Measurements from ENCODE around the gene PGAP6. TPM values are rescaled to one million over a fixed set of nuclear protein-coding genes. Genes with fewer than 3 reads are reported as not detected.
A peak's percentile ranks its signal among the peaks of the same experiment; 100 is the strongest.

Gene PGAP6
- total RNA-seq, 2 donors from 2014 or later: 83.8 to 113 TPM

GRCh38 chr16:371515-372301 is 10.1 kb downstream of the PGAP6 start:
- TF ChIP-seq POLR2A (IDR thresholded peaks at IDR 0.05): no peak
- TF ChIP-seq CTCF (IDR thresholded peaks at IDR 0.05): peak in 1 of 7 experiments; percentile 4
- no peak overlapping the region for H3K4me3 ChIP-seq
- peak overlapping the region in 1 of 4 donors; percentile 66 for H3K27ac ChIP-seq
- H3K36me3 ChIP-seq (replicated peaks in 1 of 2; ENCODE audit: insufficient read depth in 1 of 2, low read depth in 2 of 2): peaks cover 24 to 29% of the 10 kb centered on the region in 2 donors
- no peaks in the 10 kb centered on the region for H3K27me3 ChIP-seq
- H3K4me1 ChIP-seq: peaks cover 22% of the 10 kb centered on the region
- 83 to 85% methylated on average over 27 to 31 of the region's 31 CpGs for WGBS, 2 donors
- H3K9me3 ChIP-seq: no peaks in the 10 kb centered on the region
- intact Hi-C loops (cut with DNase I): no loop called here
- DNase-seq (peak in 1 of 4 donors; percentile 33), ATAC-seq (no peak)

GRCh38 chr16:370979-371514 is 10.7 kb downstream of the PGAP6 start:
- Histone ChIP-seq H3K36me3 (replicated peaks in 1 of 2; ENCODE audit: insufficient read depth in 1 of 2, low read depth in 2 of 2) (peaks cover 19 to 23% of the 10 kb centered on the region in 2 donors), H3K27ac (peak overlapping the region in 3 of 4 donors; percentile 35 to 75 (median 66)), H3K4me1 (peaks cover 22% of the 10 kb centered on the region), H3K4me3 (no peak overlapping the region), H3K9me3 (no peaks in the 10 kb centered on the region), H3K27me3 (no peaks in the 10 kb centered on the region)
- TF ChIP-seq CTCF (IDR thresholded peaks at IDR 0.05) (no peak), POLR2A (IDR thresholded peaks at IDR 0.05) (no peak)
- ATAC-seq (no peak), DNase-seq (no peak)
- intact Hi-C loops (cut with DNase I): no loop called here
- 37 to 55% methylated on average over 4 to 7 of the region's 10 CpGs for WGBS, 2 donors

GRCh38 chr16:370443-370842 is 11.3 kb downstream of the PGAP6 start, which contains the start of gene MRPL28:
Gene MRPL28, minus strand, starts transcription at chr16:370538. Its CDS starts 320 bp downstream, at chr16:370218.
- H3K9me3 ChIP-seq: no peaks in the 10 kb centered on the region
- WGBS, 2 donors: 0 to 1% methylated on average over 14 to 23 of the region's 30 CpGs
- ATAC-seq (peak; percentile 98), DNase-seq (peak; percentile 94 to 95 (median 95))
- H3K36me3 ChIP-seq (replicated peaks in 1 of 2; ENCODE audit: insufficient read depth in 1 of 2, low read depth in 2 of 2): peaks cover 18 to 20% of the 10 kb centered on the region in 2 donors
- intact Hi-C loops (cut with DNase I): no loop called here
- peak within 1 kb of the TSS in 1 of 2 donors; percentile 37 for H3K4me3 ChIP-seq
- no peak for TF ChIP-seq CTCF (IDR thresholded peaks at IDR 0.05)
- TF ChIP-seq POLR2A (IDR thresholded peaks at IDR 0.05): peak in 2 of 3 donors; percentile 25 to 35
- H3K27ac ChIP-seq: peak within 1 kb of the TSS in 3 of 4 donors; percentile 35 to 75 (median 66)
- no peaks in the 10 kb centered on the region for H3K27me3 ChIP-seq
- peaks cover 22% of the 10 kb centered on the region for H3K4me1 ChIP-seq

- DNase-seq (peak in 1 of 4 donors; percentile 36), ATAC-seq (peak; percentile 47)
- intact Hi-C loops (cut with DNase I): no loop called here
- Histone ChIP-seq H3K36me3 (replicated peaks in 1 of 2; ENCODE audit: insufficient read depth in 1 of 2, low read depth in 2 of 2) (peaks cover 14 to 20% of the 10 kb centered on the region in 2 donors), H3K4me1 (peaks cover 22% of the 10 kb centered on the region), H3K9me3 (no peaks in the 10 kb centered on the region), H3K27me3 (no peaks in the 10 kb centered on the region), H3K27ac (peak overlapping the region in 1 of 4 donors; percentile 75), H3K4me3 (peak overlapping the region in 1 of 2 donors; percentile 37)
- WGBS, 2 donors: 18 to 25% methylated on average over 9 to 37 of the region's 44 CpGs
- TF ChIP-seq CTCF (IDR thresholded peaks at IDR 0.05) (no peak), POLR2A (IDR thresholded peaks at IDR 0.05) (no peak)
Measured at GRCh38 chr16:369866-370436, 11.8 kb downstream of the PGAP6 start.

All from body of pancreas (tissue), 4 donors.